K562 (cell line): Measurements from ENCODE around the gene CISD3. TPM values are rescaled to one million over a fixed set of nuclear protein-coding genes. Genes with fewer than 3 reads are reported as not detected.
A peak's percentile ranks its signal among the peaks of the same experiment; 100 is the strongest.

Source experiments
- ARID3B ChIP-seq: fragments of 250-450 bp; sonication (Bioruptor Pico); IDR thresholded peaks from 2 replicates; pipeline ENCODE4 v1.4.0; 2020; ENCODE audit warnings: borderline replicate concordance
- EZH2 ChIP-seq: IDR thresholded peaks from 2 replicates; pipeline ENCODE4 v1.6.1; 2012; ENCODE audit warnings: low read depth, mild to moderate bottlenecking, inconsistent platforms, low read length, borderline replicate concordance
- KLF16 ChIP-seq: IDR thresholded peaks from 2 replicates; pipeline ENCODE4 v1.6.1; 2016; ENCODE audit warnings: antibody characterized with exemption
- L3MBTL2 ChIP-seq: fragments of 450-650 bp; IDR thresholded peaks from 2 replicates; pipeline ENCODE4 v1.6.1; 2016; ENCODE audit warnings: mild to moderate bottlenecking, moderate library complexity
- MLLT1 ChIP-seq, 2 experiments: fragments of 450-650 bp; IDR thresholded peaks; 2 replicates each; pipeline ENCODE4 v1.6.1; 2016
- PHF20 ChIP-seq: fragments of 450-650 bp; IDR thresholded peaks from 2 replicates; pipeline ENCODE4 v1.6.1; 2018; ENCODE audit not compliant: partially characterized antibody
- PKNOX1 ChIP-seq: fragments of 450-650 bp; IDR thresholded peaks from 2 replicates; pipeline ENCODE4 v1.6.1; 2016
- UBTF ChIP-seq, 2 experiments: IDR thresholded peaks; 2 replicates each; pipeline ENCODE4 v1.6.1; 2012; ENCODE audit warnings: improper control_type of control experiment in 2 of 2, low read depth in 2 of 2, low read length in 2 of 2, borderline replicate concordance in 1 of 2
- USF1 ChIP-seq: sonication (generic); formaldehyde crosslinking; IDR thresholded peaks from 2 replicates; pipeline ENCODE4 v1.9.0; 2022; ENCODE audit warnings: mild to moderate bottlenecking, missing genetic modification reagents
- ZBTB26 ChIP-seq: fragments of 450-650 bp; formaldehyde crosslinking; IDR thresholded peaks from 2 replicates; pipeline ENCODE4 v1.4.0; 2022; ENCODE audit warnings: missing genetic modification characterization
- polyA plus RNA-seq, 8 experiments: library from polyadenylated mRNA; depleted of rRNA in 4 of 8; stranded (reverse) in 5 of 8; unstranded in 3 of 8; fragments of >200 nt; fragmentation: Nextera tagmentation in 2 of 8; fragmentation: Illumina TruSeq in 1 of 8; extraction: Ambion mirVana in 2 of 8; extraction: Trizol in 1 of 8; gene quantifications; 2 replicates each; pipeline versions ENCODE4 v1.2.1 to v1.2.3, GENCODE V29; 2011 to 2014; ENCODE audit warnings: inconsistent platforms in 1 of 8, missing spikeins in 1 of 8
- total RNA-seq, 7 experiments: library from RNA; depleted of rRNA in 6 of 7; stranded (reverse); fragments of >200 nt in 6 of 7; fragmentation: Illumina TruSeq in 2 of 7; extraction: Trizol in 2 of 7; gene quantifications; 2 replicates each; pipeline versions ENCODE4 v1.2.1 to v1.2.3, GENCODE V29; 2011 to 2021; ENCODE audit warnings: low replicate concordance in 1 of 7

Gene CISD3
- total and polyA plus RNA-seq, 9 of the 15 experiments (the other 6 are each of a cell fraction or from before 2014, with no cell fraction given): 5.0 to 60.7 (median 15.7) TPM

- TF ChIP-seq UBTF (IDR thresholded peaks at IDR 0.05; ENCODE audit: borderline replicate concordance in 1 of 2, low read depth in 2 of 2, low read length in 2 of 2) (0 out of 4 replicates have a peak, but pooled peaks of 1 of the 2 experiments have one; percentile 55), PHF20 (peak; percentile 66), ZBTB26 (CRISPR knock-in tag) (no peak), L3MBTL2 (no peak), ARID3B (CRISPR knock-in tag) (no peak), PKNOX1 (no peak), EZH2 (no peak), USF1 (CRISPR knock-in tag) (no peak), MLLT1 (IDR thresholded peaks at IDR 0.05) (no peak), KLF16 (no peak)
Measured at GRCh38 chr17:38751808-38752307, 21.7 kb downstream of the CISD3 start (continued).
